ENCODE data around the gene ZCCHC18.
"Not testable (repeated sequence)": the region's sequence is repeated elsewhere in the genome, so short reads cannot be mapped to it uniquely, and the experiment has no call there.

ZCCHC18 gene

GRCh38 chrX:104112326-104112951 is at the start of gene ZCCHC18:
Gene ZCCHC18 (plus strand): TSS chrX:104112523. CDS start chrX:104114112, 1,589 bp downstream.
- H3K36me3 ChIP-seq (ENCODE audit: control insufficient read depth, insufficient read depth, low read length) = no peaks in the 10 kb centered on the region
- H3K27ac ChIP-seq (ENCODE audit: low read length) = no peak within 1 kb of the TSS
- peaks cover 2% of the 10 kb centered on the region for H3K4me1 ChIP-seq (ENCODE audit: control insufficient read depth, insufficient read depth, low read length)
- WGBS (ENCODE audit: insufficient coverage, insufficient read length) = no CpG with 5 or more reads among the region's 67 CpGs
- peak; percentile 33 for DNase-seq (ENCODE audit: low read depth, low spot score)
- H3K4me3 ChIP-seq (ENCODE audit: low read length) = peak within 1 kb of the TSS; percentile 65; the same call in 1 of the 2 replicates
- no peaks in the 10 kb centered on the region for H3K27me3 ChIP-seq (ENCODE audit: control insufficient read depth, insufficient read depth, low read length)
- H3K9me3 ChIP-seq (ENCODE audit: control insufficient read depth, insufficient read depth, low read length) = no peaks in the 10 kb centered on the region

GRCh38 chrX:104062636-104063035 is 49.7 kb upstream of the ZCCHC18 start:
- DNase-seq (ENCODE audit: low read depth, low spot score); H3K4me3 ChIP-seq (ENCODE audit: low read length); H3K36me3 ChIP-seq (ENCODE audit: control insufficient read depth, insufficient read depth, low read length); H3K4me1 ChIP-seq (ENCODE audit: control insufficient read depth, insufficient read depth, low read length); H3K27me3 ChIP-seq (ENCODE audit: control insufficient read depth, insufficient read depth, low read length); H3K9me3 ChIP-seq (ENCODE audit: control insufficient read depth, insufficient read depth, low read length); H3K27ac ChIP-seq (ENCODE audit: low read length): not testable (repeated sequence)
- no CpG with 5 or more reads among the region's 18 CpGs for WGBS (ENCODE audit: insufficient coverage, insufficient read length)

- not testable (repeated sequence) for DNase-seq (ENCODE audit: low read depth, low spot score); H3K4me3 ChIP-seq (ENCODE audit: low read length); H3K9me3 ChIP-seq (ENCODE audit: control insufficient read depth, insufficient read depth, low read length); H3K27me3 ChIP-seq (ENCODE audit: control insufficient read depth, insufficient read depth, low read length); H3K27ac ChIP-seq (ENCODE audit: low read length); H3K36me3 ChIP-seq (ENCODE audit: control insufficient read depth, insufficient read depth, low read length); H3K4me1 ChIP-seq (ENCODE audit: control insufficient read depth, insufficient read depth, low read length)
- WGBS (ENCODE audit: insufficient coverage, insufficient read length) = no CpG with 5 or more reads among the region's 46 CpGs
Measured at GRCh38 chrX:104075778-104076445, 36.4 kb upstream of the ZCCHC18 start, which contains the start of gene TMSB15C. Gene TMSB15C (minus strand): TSS chrX:104076236.

GRCh38 chrX:104077854-104078253 is 34.5 kb upstream of the ZCCHC18 start:
- no CpG with 5 or more reads among the region's 6 CpGs for WGBS (ENCODE audit: insufficient coverage, insufficient read length)
- H3K36me3 ChIP-seq (ENCODE audit: control insufficient read depth, insufficient read depth, low read length); H3K4me1 ChIP-seq (ENCODE audit: control insufficient read depth, insufficient read depth, low read length); H3K9me3 ChIP-seq (ENCODE audit: control insufficient read depth, insufficient read depth, low read length); H3K4me3 ChIP-seq (ENCODE audit: low read length); DNase-seq (ENCODE audit: low read depth, low spot score); H3K27ac ChIP-seq (ENCODE audit: low read length); H3K27me3 ChIP-seq (ENCODE audit: control insufficient read depth, insufficient read depth, low read length): not testable (repeated sequence)

- Histone ChIP-seq H3K9me3 (ENCODE audit: control insufficient read depth, insufficient read depth, low read length) (no peaks in the 10 kb centered on the region), H3K27me3 (ENCODE audit: control insufficient read depth, insufficient read depth, low read length) (no peaks in the 10 kb centered on the region), H3K4me1 (ENCODE audit: control insufficient read depth, insufficient read depth, low read length) (no peaks in the 10 kb centered on the region), H3K27ac (ENCODE audit: low read length) (no peak overlapping the region), H3K4me3 (ENCODE audit: low read length) (no peak overlapping the region), H3K36me3 (ENCODE audit: control insufficient read depth, insufficient read depth, low read length) (no peaks in the 10 kb centered on the region)
- WGBS (ENCODE audit: insufficient coverage, insufficient read length) = no CpG with 5 or more reads among the region's 4 CpGs
- no peak for DNase-seq (ENCODE audit: low read depth, low spot score)
Measured at GRCh38 chrX:104084063-104084462, 28.3 kb upstream of the ZCCHC18 start.

- Histone ChIP-seq H3K9me3 (ENCODE audit: control insufficient read depth, insufficient read depth, low read length) (no peaks in the 10 kb centered on the region), H3K4me1 (ENCODE audit: control insufficient read depth, insufficient read depth, low read length) (no peaks in the 10 kb centered on the region), H3K4me3 (ENCODE audit: low read length) (no peak overlapping the region), H3K27ac (ENCODE audit: low read length) (no peak overlapping the region), H3K27me3 (ENCODE audit: control insufficient read depth, insufficient read depth, low read length) (no peaks in the 10 kb centered on the region), H3K36me3 (ENCODE audit: control insufficient read depth, insufficient read depth, low read length) (no peaks in the 10 kb centered on the region)
- no CpG with 5 or more reads among the region's 5 CpGs for WGBS (ENCODE audit: insufficient coverage, insufficient read length)
- DNase-seq (ENCODE audit: low read depth, low spot score) = no peak
Measured at GRCh38 chrX:104084534-104085277, 27.6 kb upstream of the ZCCHC18 start.

- Histone ChIP-seq H3K4me1 (ENCODE audit: control insufficient read depth, insufficient read depth, low read length) (no peaks in the 10 kb centered on the region), H3K27me3 (ENCODE audit: control insufficient read depth, insufficient read depth, low read length) (no peaks in the 10 kb centered on the region), H3K36me3 (ENCODE audit: control insufficient read depth, insufficient read depth, low read length) (no peaks in the 10 kb centered on the region), H3K4me3 (ENCODE audit: low read length) (no peak overlapping the region), H3K9me3 (ENCODE audit: control insufficient read depth, insufficient read depth, low read length) (no peaks in the 10 kb centered on the region), H3K27ac (ENCODE audit: low read length) (no peak overlapping the region)
- DNase-seq (ENCODE audit: low read depth, low spot score) = no peak
- WGBS (ENCODE audit: insufficient coverage, insufficient read length) = no CpG with 5 or more reads among the region's 7 CpGs
Measured at GRCh38 chrX:104085477-104085876, 26.8 kb upstream of the ZCCHC18 start.

GRCh38 chrX:104085919-104086318 is 26.4 kb upstream of the ZCCHC18 start:
- H3K4me3 ChIP-seq (ENCODE audit: low read length) = no peak overlapping the region
- H3K27me3 ChIP-seq (ENCODE audit: control insufficient read depth, insufficient read depth, low read length) = no peaks in the 10 kb centered on the region
- no peak for DNase-seq (ENCODE audit: low read depth, low spot score)
- H3K36me3 ChIP-seq (ENCODE audit: control insufficient read depth, insufficient read depth, low read length) = no peaks in the 10 kb centered on the region
- no peak overlapping the region for H3K27ac ChIP-seq (ENCODE audit: low read length)
- no peaks in the 10 kb centered on the region for H3K4me1 ChIP-seq (ENCODE audit: control insufficient read depth, insufficient read depth, low read length)
- no CpG with 5 or more reads among the region's 7 CpGs for WGBS (ENCODE audit: insufficient coverage, insufficient read length)
- H3K9me3 ChIP-seq (ENCODE audit: control insufficient read depth, insufficient read depth, low read length) = no peaks in the 10 kb centered on the region

- H3K27me3 ChIP-seq (ENCODE audit: control insufficient read depth, insufficient read depth, low read length) = no peaks in the 10 kb centered on the region
- WGBS (ENCODE audit: insufficient coverage, insufficient read length) = no CpG with 5 or more reads among the region's 4 CpGs
- no peak for DNase-seq (ENCODE audit: low read depth, low spot score)
- no peaks in the 10 kb centered on the region for H3K9me3 ChIP-seq (ENCODE audit: control insufficient read depth, insufficient read depth, low read length)
- no peaks in the 10 kb centered on the region for H3K36me3 ChIP-seq (ENCODE audit: control insufficient read depth, insufficient read depth, low read length)
- no peak overlapping the region for H3K27ac ChIP-seq (ENCODE audit: low read length)
- H3K4me3 ChIP-seq (ENCODE audit: low read length) = no peak overlapping the region
- no peaks in the 10 kb centered on the region for H3K4me1 ChIP-seq (ENCODE audit: control insufficient read depth, insufficient read depth, low read length)
Measured at GRCh38 chrX:104098151-104098808, 14.0 kb upstream of the ZCCHC18 start.

- no peaks in the 10 kb centered on the region for H3K9me3 ChIP-seq (ENCODE audit: control insufficient read depth, insufficient read depth, low read length)
- H3K27ac ChIP-seq (ENCODE audit: low read length) = no peak overlapping the region
- no peak overlapping the region for H3K4me3 ChIP-seq (ENCODE audit: low read length)
- H3K4me1 ChIP-seq (ENCODE audit: control insufficient read depth, insufficient read depth, low read length) = no peaks in the 10 kb centered on the region
- no peak for DNase-seq (ENCODE audit: low read depth, low spot score)
- no peaks in the 10 kb centered on the region for H3K27me3 ChIP-seq (ENCODE audit: control insufficient read depth, insufficient read depth, low read length)
- no peaks in the 10 kb centered on the region for H3K36me3 ChIP-seq (ENCODE audit: control insufficient read depth, insufficient read depth, low read length)
Measured at GRCh38 chrX:104098919-104099318, 13.4 kb upstream of the ZCCHC18 start.
